HUES6 (cell line): Measurements from ENCODE around the gene RPTOR.

Source experiments
- H3K27ac ChIP-seq: 2 replicates; pipeline ENCODE4 v1.7.0; 2013; ENCODE audit warnings: low read depth, mild to moderate bottlenecking, low read length, inconsistent platforms
- H3K27me3 ChIP-seq: 2 replicates; pipeline ENCODE4 v1.6.1; 2013; ENCODE audit warnings: low read length; ENCODE audit not compliant: control insufficient read depth, insufficient read depth
- H3K36me3 ChIP-seq: 2 replicates; pipeline ENCODE4 v1.6.1; 2013; ENCODE audit warnings: low read length; ENCODE audit not compliant: control insufficient read depth, insufficient read depth
- H3K4me1 ChIP-seq: 2 replicates; pipeline ENCODE4 v1.6.1; 2013; ENCODE audit warnings: low read length; ENCODE audit not compliant: control insufficient read depth, insufficient read depth
- H3K4me3 ChIP-seq: 2 replicates; pipeline ENCODE4 v1.5.1; 2013; ENCODE audit warnings: low read depth, low read length
- H3K9ac ChIP-seq: one replicate; pipeline ENCODE4 v1.6.1; 2013; ENCODE audit warnings: mild to moderate bottlenecking, low read length
- H3K9me3 ChIP-seq: 2 replicates; pipeline ENCODE4 v1.6.1; 2013; ENCODE audit warnings: low read depth, low read length; ENCODE audit not compliant: control insufficient read depth, insufficient read depth

Gene RPTOR

GRCh38 chr17:80781211-80781610 is 236.6 kb downstream of the RPTOR start:
- H3K27me3 ChIP-seq: no peaks in the 10 kb centered on the region
- H3K9me3 ChIP-seq: no peaks in the 10 kb centered on the region
- no peaks in the 10 kb centered on the region for H3K36me3 ChIP-seq
- no peak overlapping the region for H3K9ac ChIP-seq
- H3K4me1 ChIP-seq: peaks cover 37% of the 10 kb centered on the region
- H3K4me3 ChIP-seq: no peak overlapping the region
- H3K27ac ChIP-seq: no peak overlapping the region

DNA sequence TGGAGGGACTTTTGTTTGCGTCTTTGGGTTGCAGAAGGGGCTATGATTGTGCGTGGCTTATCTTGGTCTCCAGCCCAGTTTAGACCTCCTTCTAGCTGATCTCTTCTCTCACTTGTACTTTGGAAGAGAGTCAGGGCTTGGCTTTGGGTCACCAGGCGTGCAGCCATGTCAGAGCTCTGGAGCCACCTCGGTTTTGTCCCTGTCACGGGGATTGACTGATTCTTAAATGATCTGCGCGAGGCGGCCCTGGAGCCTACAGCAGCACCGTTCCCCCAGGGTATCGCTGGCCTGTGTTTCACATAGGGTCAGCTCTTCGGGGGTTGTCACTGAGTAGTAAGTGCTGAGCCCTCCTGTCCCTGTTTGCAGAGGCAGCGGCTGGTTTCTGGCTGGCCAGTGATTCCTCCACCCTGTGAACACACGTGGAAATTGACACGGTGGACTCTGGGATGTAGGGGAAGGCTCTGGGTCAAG is 237.2 kb downstream of the RPTOR start:
- H3K9me3 ChIP-seq: no peaks in the 10 kb centered on the region
- no peaks in the 10 kb centered on the region for H3K36me3 ChIP-seq
- no peak overlapping the region for H3K27ac ChIP-seq
- H3K4me3 ChIP-seq: no peak overlapping the region
- H3K4me1 ChIP-seq: peaks cover 37% of the 10 kb centered on the region
- H3K27me3 ChIP-seq: no peaks in the 10 kb centered on the region
- no peak overlapping the region for H3K9ac ChIP-seq

DNA sequence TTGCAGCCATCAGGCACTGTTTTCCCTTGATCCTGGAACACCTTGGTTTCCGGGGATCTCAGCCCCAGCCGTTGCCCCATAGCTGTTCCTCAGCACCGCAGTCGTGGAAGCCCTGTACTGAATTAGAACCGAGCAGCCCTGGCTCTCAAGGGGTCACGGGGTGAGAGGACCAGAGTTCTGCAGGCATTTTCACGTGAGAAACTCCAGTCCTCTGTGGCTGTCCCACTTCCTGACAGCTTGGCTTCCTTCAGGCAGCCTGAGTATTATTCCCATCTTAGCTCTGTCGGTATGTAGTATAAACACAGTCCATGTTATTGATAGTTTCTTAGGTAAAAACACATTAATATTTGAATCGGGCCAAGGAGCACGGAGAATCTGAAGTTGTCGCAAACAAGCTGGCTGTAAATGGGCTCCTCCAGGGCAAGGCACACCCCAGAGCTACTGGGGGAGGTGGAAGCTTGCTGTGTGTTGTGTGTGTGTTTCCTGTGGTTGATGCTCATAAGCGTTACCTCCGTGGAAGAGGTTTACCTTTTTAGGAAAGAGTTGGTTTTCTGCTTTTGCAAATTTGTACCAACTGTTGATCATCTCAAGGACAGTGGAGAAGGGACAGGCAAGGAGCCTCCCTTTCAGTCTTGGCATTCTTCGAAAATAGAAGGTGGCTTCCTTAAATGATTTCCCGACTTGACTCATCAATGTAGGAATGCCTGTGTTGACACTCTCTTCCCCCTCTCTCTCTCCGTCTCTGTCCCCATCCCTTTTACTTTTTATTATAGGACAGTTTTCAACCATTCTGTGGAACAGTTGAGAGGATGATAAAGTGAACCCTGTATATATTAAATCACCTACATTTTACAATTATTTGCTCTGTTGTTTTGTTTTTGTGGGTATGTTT is 238.1 kb downstream of the RPTOR start:
- no peak overlapping the region for H3K4me3 ChIP-seq
- no peaks in the 10 kb centered on the region for H3K9me3 ChIP-seq
- no peaks in the 10 kb centered on the region for H3K27me3 ChIP-seq
- H3K9ac ChIP-seq: no peak overlapping the region
- no peaks in the 10 kb centered on the region for H3K36me3 ChIP-seq
- no peak overlapping the region for H3K27ac ChIP-seq
- peaks cover 30% of the 10 kb centered on the region for H3K4me1 ChIP-seq

GRCh38 chr17:80783486-80783885 is 238.8 kb downstream of the RPTOR start:
- Histone ChIP-seq H3K4me3 (no peak overlapping the region), H3K27ac (no peak overlapping the region), H3K27me3 (no peaks in the 10 kb centered on the region), H3K9ac (no peak overlapping the region), H3K9me3 (no peaks in the 10 kb centered on the region), H3K4me1 (peaks cover 28% of the 10 kb centered on the region), H3K36me3 (no peaks in the 10 kb centered on the region)

DNA sequence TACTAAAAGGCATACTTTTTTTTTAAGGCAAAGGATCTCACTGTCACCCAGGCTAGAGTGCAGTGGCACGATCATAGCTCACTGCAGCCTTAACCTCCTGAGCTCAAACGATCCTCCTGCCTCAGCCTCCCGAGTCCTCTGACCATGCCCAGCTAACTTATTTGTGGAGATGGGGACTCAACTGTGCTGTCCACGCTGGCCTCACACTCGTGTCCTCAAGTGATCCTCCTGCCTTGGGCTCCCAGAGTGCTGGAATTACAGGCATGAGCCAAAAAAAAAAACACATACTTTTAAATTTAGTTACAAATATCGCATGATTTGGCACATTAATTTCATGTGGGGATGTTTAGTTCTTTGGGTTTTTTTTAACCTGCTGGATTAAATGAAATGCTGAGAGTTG is 239.3 kb downstream of the RPTOR start:
- Histone ChIP-seq H3K4me1 (peaks cover 28% of the 10 kb centered on the region), H3K4me3 (no peak overlapping the region), H3K27me3 (no peaks in the 10 kb centered on the region), H3K36me3 (no peaks in the 10 kb centered on the region), H3K9ac (no peak overlapping the region), H3K27ac (no peak overlapping the region), H3K9me3 (no peaks in the 10 kb centered on the region)

GRCh38 chr17:80785477-80786178 is 241.0 kb downstream of the RPTOR start:
- no peak overlapping the region for H3K27ac ChIP-seq
- H3K9ac ChIP-seq: no peak overlapping the region
- peaks cover 22% of the 10 kb centered on the region for H3K4me1 ChIP-seq
- H3K4me3 ChIP-seq: no peak overlapping the region
- H3K27me3 ChIP-seq: no peaks in the 10 kb centered on the region
- no peaks in the 10 kb centered on the region for H3K36me3 ChIP-seq
- H3K9me3 ChIP-seq: no peaks in the 10 kb centered on the region

- H3K9me3 ChIP-seq: no peaks in the 10 kb centered on the region
- no peak overlapping the region for H3K27ac ChIP-seq
- H3K27me3 ChIP-seq: no peaks in the 10 kb centered on the region
- H3K4me1 ChIP-seq: peaks cover 17% of the 10 kb centered on the region
- H3K9ac ChIP-seq: no peak overlapping the region
- H3K4me3 ChIP-seq: no peak overlapping the region
- H3K36me3 ChIP-seq: no peaks in the 10 kb centered on the region
Measured at GRCh38 chr17:80786470-80786869, 241.8 kb downstream of the RPTOR start.

- H3K4me1 ChIP-seq: peaks cover 13% of the 10 kb centered on the region
Measured at GRCh38 chr17:80786887-80787286, 242.2 kb downstream of the RPTOR start.

GRCh38 chr17:80787881-80788280 is 243.2 kb downstream of the RPTOR start:
- H3K4me3 ChIP-seq: no peak overlapping the region
- no peaks in the 10 kb centered on the region for H3K27me3 ChIP-seq
- H3K4me1 ChIP-seq: peaks cover 5% of the 10 kb centered on the region
- H3K27ac ChIP-seq: no peak overlapping the region
- no peaks in the 10 kb centered on the region for H3K9me3 ChIP-seq
- H3K9ac ChIP-seq: no peak overlapping the region
- H3K36me3 ChIP-seq: no peaks in the 10 kb centered on the region

More at GRCh38 chr17:80786887-80787286, 242.2 kb downstream of the RPTOR start:
- Histone ChIP-seq H3K27ac (no peak overlapping the region), H3K9ac (no peak overlapping the region), H3K9me3 (no peaks in the 10 kb centered on the region), H3K36me3 (no peaks in the 10 kb centered on the region), H3K27me3 (no peaks in the 10 kb centered on the region), H3K4me3 (no peak overlapping the region)

DNA sequence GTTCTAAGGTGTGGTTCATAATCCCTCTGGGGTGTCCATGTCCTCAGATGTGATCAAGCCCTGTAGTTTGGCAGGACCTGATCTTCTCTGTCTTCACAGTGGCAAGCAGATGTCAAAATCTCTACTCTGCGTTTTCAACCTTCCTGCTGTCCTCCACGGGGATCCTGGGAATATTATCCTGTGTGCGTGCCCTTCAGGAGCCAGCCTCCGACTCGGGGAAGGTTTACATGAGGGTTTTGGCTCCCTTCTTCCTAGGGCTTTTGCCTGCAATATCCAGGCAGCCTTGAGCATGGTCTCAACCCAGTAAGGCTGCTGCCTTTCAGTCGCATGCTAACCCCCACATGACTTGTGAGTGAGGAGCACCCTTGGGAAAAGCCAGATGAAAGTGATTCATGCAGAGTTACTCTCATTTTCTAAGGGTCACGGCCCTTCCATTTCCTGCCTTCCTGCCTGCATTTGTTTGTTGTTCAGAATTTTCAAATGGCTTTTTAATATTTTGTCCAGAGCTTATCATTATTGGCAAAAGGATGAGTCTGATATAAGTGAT is 244.8 kb downstream of the RPTOR start:
- H3K4me3 ChIP-seq: no peak overlapping the region
- H3K27me3 ChIP-seq: no peaks in the 10 kb centered on the region
- H3K27ac ChIP-seq: no peak overlapping the region
- no peaks in the 10 kb centered on the region for H3K36me3 ChIP-seq
- no peak overlapping the region for H3K9ac ChIP-seq
- H3K4me1 ChIP-seq: no peaks in the 10 kb centered on the region
- H3K9me3 ChIP-seq: no peaks in the 10 kb centered on the region
